Keratinocyte (primary cell): ENCODE results near the gene TMCC2. TPM values are rescaled to one million over a fixed set of nuclear protein-coding genes. Genes with fewer than 3 reads are reported as not detected.

ENCODE experiments used
- DNase-seq: peaks from one replicate; pipeline ENCODE4 v3.0.0-alpha.2; 2011; ENCODE audit warnings: low read depth, missing footprints, low spot score
- FAIRE-seq: peaks from 2 replicates; lab custom pipeline; 2011; peaks lifted over from hg19 to GRCh38; lab: Jason Lieb, UNC
- H2AFZ ChIP-seq: 2 replicates; pipeline ENCODE4 v1.6.0; 2012; ENCODE audit warnings: low read length, control low read depth, inconsistent platforms; ENCODE audit not compliant: control insufficient read depth
- H3K27ac ChIP-seq: 2 replicates; pipeline ENCODE4 v1.5.1; 2011; ENCODE audit warnings: low read length; ENCODE audit not compliant: control insufficient read depth, insufficient read depth
- H3K27me3 ChIP-seq: 3 replicates; pipeline ENCODE4 v1.6.0; 2011; ENCODE audit warnings: low read length; ENCODE audit not compliant: control insufficient read depth, insufficient read depth; ENCODE audit errors: extremely low read depth
- H3K36me3 ChIP-seq, 2 experiments: 2 replicates in 1 of 2; 3 replicates in 1 of 2; pipeline ENCODE4 v1.5.1; 2011; ENCODE audit warnings: low read length in 2 of 2, mild to moderate bottlenecking in 1 of 2; ENCODE audit not compliant: control insufficient read depth in 2 of 2, insufficient read depth in 2 of 2; ENCODE audit errors: extremely low read depth in 1 of 2
- H3K4me1 ChIP-seq: 3 replicates; pipeline ENCODE4 v1.5.1; 2011; ENCODE audit warnings: low read length; ENCODE audit not compliant: control insufficient read depth, insufficient read depth; ENCODE audit errors: extremely low read depth
- H3K4me2 ChIP-seq: 3 replicates; pipeline ENCODE4 v1.6.0; 2011; ENCODE audit warnings: low read depth, low read length; ENCODE audit not compliant: control insufficient read depth, insufficient read depth; ENCODE audit errors: extremely low read depth
- H3K4me3 ChIP-seq, 3 experiments: fragments of 200-600 bp in 1 of 3; sonication (generic) in 1 of 3; 2 replicates in 2 of 3; 3 replicates in 1 of 3; pipeline ENCODE4 v1.5.1; 2011 to 2016; ENCODE audit warnings: low read length in 3 of 3, mild to moderate bottlenecking in 3 of 3, control low read depth in 2 of 3, inconsistent platforms in 1 of 3, low read depth in 1 of 3, mixed read lengths in 1 of 3, mixed run types in 1 of 3, moderate library complexity in 1 of 3; ENCODE audit not compliant: control insufficient read depth in 2 of 3, insufficient read depth in 2 of 3; ENCODE audit errors: extremely low read depth in 1 of 3
- H3K79me2 ChIP-seq: 2 replicates; pipeline ENCODE4 v1.6.0; 2012; ENCODE audit warnings: low read length; ENCODE audit not compliant: control insufficient read depth, insufficient read depth
- H3K9ac ChIP-seq: 3 replicates; pipeline ENCODE4 v1.6.0; 2011; ENCODE audit warnings: low read length; ENCODE audit not compliant: control insufficient read depth, insufficient read depth; ENCODE audit errors: extremely low read depth
- H3K9me1 ChIP-seq: 3 replicates; pipeline ENCODE4 v1.6.0; 2011; ENCODE audit warnings: low read length; ENCODE audit not compliant: control insufficient read depth, insufficient read depth; ENCODE audit errors: extremely low read depth
- H3K9me3 ChIP-seq: 2 replicates; pipeline ENCODE4 v1.5.1; 2012; ENCODE audit warnings: low read depth, low read length; ENCODE audit not compliant: control insufficient read depth
- H4K20me1 ChIP-seq: 3 replicates; pipeline ENCODE4 v1.6.0; 2011; ENCODE audit warnings: low read length; ENCODE audit not compliant: control insufficient read depth, insufficient read depth; ENCODE audit errors: extremely low read depth
- CTCF ChIP-seq, 3 experiments: IDR thresholded peaks in 1 of 3; conservative IDR thresholded peaks in 1 of 3; optimal IDR thresholded peaks in 1 of 3; 2 replicates in 2 of 3; 3 replicates in 1 of 3; pipeline versions ENCODE3 to v1.5.1; 2011; ENCODE audit warnings: low read length in 3 of 3, mild to moderate bottlenecking in 3 of 3, moderate library complexity in 2 of 3, control low read depth in 1 of 3, inconsistent platforms in 1 of 3; ENCODE audit not compliant: insufficient read depth in 2 of 3; ENCODE audit errors: extremely low read depth in 1 of 3
- EZH2 ChIP-seq: IDR thresholded peaks from one replicate; pipeline ENCODE4 v1.6.1; 2012; ENCODE audit warnings: inconsistent platforms, mild to moderate bottlenecking, low read length, moderate library complexity
- dilution Hi-C: fragments of 300-500 bp; cut with MboI; formaldehyde crosslinking; loops from one replicate; pipeline ENCODE4 v1.7.0; 2020; ENCODE audit warnings: low sequenced_read_pairs; ENCODE audit not compliant: extremely low pct_ligation_motif_present
- polyA plus RNA-seq, 5 experiments: library from polyadenylated mRNA; depleted of rRNA in 3 of 5; stranded (reverse) in 3 of 5; stranded (forward) in 1 of 5; unstranded in 1 of 5; fragments of >200 nt; gene quantifications; 1 replicate in 1 of 5; 2 replicates in 3 of 5; 3 replicates in 1 of 5; pipeline versions ENCODE4 v1.2.1 to v1.2.3, GENCODE V29; 2011 to 2012; ENCODE audit warnings: missing spikeins in 2 of 5, low read depth in 1 of 5, low replicate concordance in 1 of 5

The TMCC2 gene
- polyA plus RNA-seq, 1 donor (not counting 4 experiments of a cell fraction or from before 2014, with no cell fraction given) = 0.60 TPM

- dilution Hi-C loops = no loop called here
- H3K36me3 ChIP-seq = no peaks in the 10 kb centered on the region
- no peak overlapping the region for H3K9ac ChIP-seq
- H3K9me1 ChIP-seq = no peaks in the 10 kb centered on the region
- no peaks in the 10 kb centered on the region for H3K79me2 ChIP-seq
- H2AFZ ChIP-seq = no peak overlapping the region
- no peaks in the 10 kb centered on the region for H3K9me3 ChIP-seq
- FAIRE-seq (no peak), DNase-seq (no peak)
- H3K27me3 ChIP-seq = peaks cover 4% of the 10 kb centered on the region
- no peaks in the 10 kb centered on the region for H3K4me1 ChIP-seq
- no peak overlapping the region for H3K27ac ChIP-seq
- TF ChIP-seq CTCF (optimal IDR thresholded peaks at IDR 0.05 in 1 of 3, IDR thresholded peaks at IDR 0.05 in 1 of 3, conservative IDR thresholded peaks at IDR 0.05 in 1 of 3; ENCODE audit: extremely low read depth in 1 of 3, insufficient read depth in 2 of 3, low read length in 3 of 3) (no peak), EZH2 (no peak)
- no peak overlapping the region for H3K4me2 ChIP-seq
- no peak overlapping the region for H3K4me3 ChIP-seq
- no peaks in the 10 kb centered on the region for H4K20me1 ChIP-seq
Measured at GRCh38 chr1:205237526-205238484, 10.1 kb downstream of the TMCC2 start.

- H4K20me1 ChIP-seq = no peaks in the 10 kb centered on the region
- H3K9me3 ChIP-seq = no peaks in the 10 kb centered on the region
- no peak overlapping the region for H3K27ac ChIP-seq
- H3K79me2 ChIP-seq = no peaks in the 10 kb centered on the region
- FAIRE-seq = no peak
- H3K4me2 ChIP-seq = no peak overlapping the region
- H3K9me1 ChIP-seq = no peaks in the 10 kb centered on the region
- H3K36me3 ChIP-seq = no peaks in the 10 kb centered on the region
- TF ChIP-seq CTCF (optimal IDR thresholded peaks at IDR 0.05 in 1 of 3, IDR thresholded peaks at IDR 0.05 in 1 of 3, conservative IDR thresholded peaks at IDR 0.05 in 1 of 3; ENCODE audit: extremely low read depth in 1 of 3, insufficient read depth in 2 of 3, low read length in 3 of 3) (no peak), EZH2 (no peak)
- H2AFZ ChIP-seq = no peak overlapping the region
- no peaks in the 10 kb centered on the region for H3K4me1 ChIP-seq
- H3K9ac ChIP-seq = no peak overlapping the region
- DNase-seq = no peak
- peaks cover 4% of the 10 kb centered on the region for H3K27me3 ChIP-seq
- no peak overlapping the region for H3K4me3 ChIP-seq
- dilution Hi-C loops = no loop called here
Measured at GRCh38 chr1:205239078-205239477, 11.3 kb downstream of the TMCC2 start.
